GM23248 (cell line): ENCODE results near the gene SH3GL3. TPM values are rescaled to one million over a fixed set of nuclear protein-coding genes. Genes with fewer than 3 reads are reported as not detected.

Experiments
- DNase-seq: peaks from one replicate; pipeline ENCODE4 v3.0.0-alpha.2; 2015
- H2AFZ ChIP-seq: fragments of 200-600 bp; sonication (generic); 2 replicates; pipeline ENCODE4 v1.6.1; 2016; ENCODE audit warnings: antibody characterized with exemption
- H3F3A ChIP-seq: fragments of 200-600 bp; sonication (generic); 2 replicates; pipeline ENCODE4 v1.6.1; 2016; ENCODE audit warnings: mild to moderate bottlenecking, antibody characterized with exemption, mixed run types; ENCODE audit not compliant: insufficient read depth
- H3K27ac ChIP-seq: fragments of 200-600 bp; sonication (generic); 2 replicates; pipeline ENCODE4 v1.5.1; 2016; ENCODE audit warnings: mild to moderate bottlenecking
- H3K27me3 ChIP-seq: fragments of 200-600 bp; sonication (generic); replicated peaks from 2 replicates; pipeline ENCODE4 v1.6.1; 2016; ENCODE audit warnings: mild to moderate bottlenecking; ENCODE audit not compliant: insufficient read depth
- H3K36me3 ChIP-seq: fragments of 200-600 bp; sonication (generic); 2 replicates; pipeline ENCODE4 v1.6.1; 2016; ENCODE audit warnings: low read depth, mild to moderate bottlenecking
- H3K4me1 ChIP-seq: fragments of 200-600 bp; sonication (generic); 2 replicates; pipeline ENCODE4 v1.6.1; 2016; ENCODE audit warnings: mild to moderate bottlenecking; ENCODE audit not compliant: insufficient read depth
- H3K4me2 ChIP-seq: fragments of 200-600 bp; sonication (generic); one replicate; pipeline ENCODE4 v1.6.1; 2016; ENCODE audit warnings: mild to moderate bottlenecking; ENCODE audit not compliant: unreplicated experiment
- H3K4me3 ChIP-seq: fragments of 200-600 bp; sonication (generic); 2 replicates; pipeline ENCODE4 v1.5.1; 2016; ENCODE audit warnings: mild to moderate bottlenecking
- H3K79me2 ChIP-seq: fragments of 200-600 bp; sonication (generic); 2 replicates; pipeline ENCODE4 v1.6.1; 2016; ENCODE audit warnings: mild to moderate bottlenecking; ENCODE audit not compliant: insufficient read depth
- H3K9ac ChIP-seq: fragments of 200-600 bp; sonication (generic); 2 replicates; pipeline ENCODE4 v1.6.1; 2016; ENCODE audit warnings: mild to moderate bottlenecking
- H3K9me2 ChIP-seq: fragments of 200-600 bp; sonication (generic); 2 replicates; pipeline ENCODE4 v1.6.1; 2016; ENCODE audit warnings: mixed run types, mild to moderate bottlenecking, moderate library complexity; ENCODE audit not compliant: insufficient read depth
- H3K9me3 ChIP-seq: fragments of 200-600 bp; sonication (generic); one replicate; pipeline ENCODE4 v1.6.1; 2017; ENCODE audit warnings: low read depth
- H4K20me1 ChIP-seq: fragments of 200-600 bp; sonication (generic); 2 replicates; pipeline ENCODE4 v1.6.0; 2016; ENCODE audit not compliant: insufficient read depth
- EZH2 ChIP-seq: fragments of 200-600 bp; sonication (generic); IDR thresholded peaks from 2 replicates; pipeline ENCODE4 v1.6.1; 2018; ENCODE audit warnings: antibody characterized with exemption, mild to moderate bottlenecking; ENCODE audit not compliant: insufficient read depth, poor library complexity, severe bottlenecking
- EZH2phosphoT487 ChIP-seq: fragments of 200-600 bp; sonication (generic); IDR thresholded peaks from 2 replicates; pipeline ENCODE4 v1.6.1; 2018; ENCODE audit warnings: antibody characterized with exemption, moderate library complexity, mild to moderate bottlenecking, low read depth; ENCODE audit not compliant: insufficient read depth
- WGBS, 2 experiments: methylation state at CpG; one replicate each; pipeline ENCODE4 v1.1.6; 2015 to 2017; ENCODE audit warnings: low lambda C conversion rate in 2 of 2, low coverage in 1 of 2; ENCODE audit errors: missing lambda C conversion rate in 2 of 2; 5-methylcytosine and 5-hydroxymethylcytosine counted together
- in situ Hi-C: fragments of 300-500 bp; cut with MboI; formaldehyde crosslinking; loops from 2 replicates; pipeline ENCODE4 v1.15.0; 2020
- polyA plus RNA-seq: library from polyadenylated mRNA; unstranded; fragments of >200 nt; fragmentation: Nextera tagmentation; extraction: Ambion mirVana; gene quantifications from 2 replicates; pipeline ENCODE4 v1.2.1, GENCODE V29; 2016
- total RNA-seq: library from RNA; depleted of rRNA; stranded (reverse); fragments of >200 nt; shearing (Covaris generic); gene quantifications from 2 replicates; pipeline ENCODE4 v1.2.3, GENCODE V29; 2014

The SH3GL3 gene
- total and polyA plus RNA-seq, 2 experiments from 2014 or later, result 0.28 TPM; not detected in 1

GRCh38 chr15:83446417-83446816, 724 bp upstream of the SH3GL3 start:
- peak overlapping the region; percentile 84 for H3K4me2 ChIP-seq
- no peak for DNase-seq
- in situ Hi-C loops, result no loop called here

GRCh38 chr15:83449250-83449671, 2.1 kb downstream of the SH3GL3 start:
- WGBS, 2 experiments, result 35 to 47% methylated on average over 3 of the region's 3 CpGs

More at GRCh38 chr15:83446417-83446816, 724 bp upstream of the SH3GL3 start:
- no peaks in the 10 kb centered on the region for H3K9me2 ChIP-seq
- no peaks in the 10 kb centered on the region for H3K9me3 ChIP-seq
- peaks cover 14% of the 10 kb centered on the region for H3K27me3 ChIP-seq
- H4K20me1 ChIP-seq, result no peaks in the 10 kb centered on the region
- H3K4me3 ChIP-seq, result peak overlapping the region; percentile 74
- peak overlapping the region; percentile 84 for H2AFZ ChIP-seq
- no peaks in the 10 kb centered on the region for H3K79me2 ChIP-seq
- 46 to 48% methylated on average over 14 of the region's 14 CpGs for WGBS, 2 experiments
- 0 out of 2 replicates have a peak, but pooled peaks cover 3% of the 10 kb centered on the region for H3K4me1 ChIP-seq
- TF ChIP-seq EZH2phosphoT487 (no peak), EZH2 (no peak)
- no peaks in the 10 kb centered on the region for H3K36me3 ChIP-seq
- H3K9ac ChIP-seq, result no peak overlapping the region
- no peak overlapping the region for H3K27ac ChIP-seq
- H3F3A ChIP-seq, result peaks cover 11% of the 10 kb centered on the region; the same call in 1 of the 2 replicates

GRCh38 chr15:83449937-83450506, 2.9 kb downstream of the SH3GL3 start:
- TF ChIP-seq EZH2phosphoT487 (no peak), EZH2 (no peak)
- Histone ChIP-seq H3K9me2 (no peaks in the 10 kb centered on the region), H3K36me3 (no peaks in the 10 kb centered on the region), H3K27me3 (peaks cover 14% of the 10 kb centered on the region), H4K20me1 (no peaks in the 10 kb centered on the region), H3F3A (peaks cover 11% of the 10 kb centered on the region; the same call in 1 of the 2 replicates), H3K4me1 (0 out of 2 replicates have a peak, but pooled peaks cover 3% of the 10 kb centered on the region), H3K9me3 (no peaks in the 10 kb centered on the region), H2AFZ (no peak overlapping the region), H3K9ac (no peak overlapping the region), H3K27ac (no peak overlapping the region), H3K4me2 (no peak overlapping the region), H3K4me3 (no peak overlapping the region), H3K79me2 (no peaks in the 10 kb centered on the region)
- in situ Hi-C loops, result no loop called here
- WGBS, 2 experiments, result 65 to 71% methylated on average over 3 of the region's 3 CpGs
- DNase-seq, result peak; percentile 73

More at GRCh38 chr15:83449250-83449671, 2.1 kb downstream of the SH3GL3 start:
- Histone ChIP-seq H3K27me3 (peaks cover 14% of the 10 kb centered on the region), H3K4me2 (no peak overlapping the region), H3K4me1 (0 out of 2 replicates have a peak, but pooled peaks cover 3% of the 10 kb centered on the region), H2AFZ (no peak overlapping the region), H3K9me3 (no peaks in the 10 kb centered on the region), H3K9me2 (no peaks in the 10 kb centered on the region), H3K4me3 (no peak overlapping the region), H3K79me2 (no peaks in the 10 kb centered on the region), H3K27ac (no peak overlapping the region), H3F3A (peaks cover 11% of the 10 kb centered on the region; the same call in 1 of the 2 replicates), H3K36me3 (no peaks in the 10 kb centered on the region), H4K20me1 (no peaks in the 10 kb centered on the region), H3K9ac (no peak overlapping the region)
- in situ Hi-C loops, result no loop called here
- no peak for DNase-seq
- TF ChIP-seq EZH2phosphoT487, result no peak
- no peak for TF ChIP-seq EZH2

- no peaks in the 10 kb centered on the region for H3K9me3 ChIP-seq
- H3K4me2 ChIP-seq, result no peak overlapping the region
- no peak for DNase-seq
- peaks cover 10% of the 10 kb centered on the region; the same call in 1 of the 2 replicates for H3K27me3 ChIP-seq
- H3K27ac ChIP-seq, result no peak overlapping the region
- 47 to 50% methylated on average over 1 of the region's 1 CpG for WGBS, 2 experiments
- no peak for TF ChIP-seq EZH2phosphoT487
- TF ChIP-seq EZH2, result no peak
- H4K20me1 ChIP-seq, result no peaks in the 10 kb centered on the region
- H3F3A ChIP-seq, result no peaks in the 10 kb centered on the region
- no peaks in the 10 kb centered on the region for H3K4me1 ChIP-seq
- no peak overlapping the region for H3K9ac ChIP-seq
- in situ Hi-C loops, result no loop called here
- no peaks in the 10 kb centered on the region for H3K9me2 ChIP-seq
- no peaks in the 10 kb centered on the region for H3K79me2 ChIP-seq
- H3K4me3 ChIP-seq, result no peak overlapping the region
- no peaks in the 10 kb centered on the region for H3K36me3 ChIP-seq
- H2AFZ ChIP-seq, result no peak overlapping the region
These were observed 10.0 kb downstream of the SH3GL3 start for GRCh38 chr15:83457149-83457548.
